ENCODE measurements around the gene CPOX. TPM values are rescaled to one million over a fixed set of nuclear protein-coding genes. Genes with fewer than 3 reads are reported as not detected.

The CPOX gene
- total RNA-seq, 1 donor from 2014 or later, result 19.3 TPM

DNA sequence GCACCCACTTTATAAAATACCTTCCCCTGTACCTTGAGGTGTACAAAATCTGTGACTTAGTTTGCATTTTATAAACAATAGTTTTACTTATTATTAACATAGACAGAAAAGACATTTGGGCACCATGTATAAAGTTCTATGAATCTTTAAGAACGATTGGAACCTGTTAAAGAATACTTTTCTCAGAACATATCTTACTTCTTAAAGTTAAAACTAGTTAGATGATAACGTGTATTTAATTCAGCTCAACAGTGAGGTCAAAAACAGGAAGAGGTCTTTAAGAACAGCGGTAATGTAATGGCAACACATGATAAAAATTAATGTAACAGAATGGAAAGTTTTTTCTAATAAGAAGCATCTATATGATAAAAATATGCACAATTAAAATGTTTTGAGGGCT, 25.0 kb downstream of the CPOX start:
- Mint-ChIP-seq H3K36me3 (ENCODE audit: unreplicated experiment) (no peaks in the 10 kb centered on the region), H3K27ac (ENCODE audit: unreplicated experiment) (no peak overlapping the region), H3K4me1 (ENCODE audit: unreplicated experiment) (peaks cover 3% of the 10 kb centered on the region), H3K9me3 (ENCODE audit: unreplicated experiment) (no peaks in the 10 kb centered on the region), H3K4me3 (ENCODE audit: unreplicated experiment) (no peak overlapping the region), H3K27me3 (ENCODE audit: unreplicated experiment) (peaks cover 31% of the 10 kb centered on the region)
- TF ChIP-seq, protein P1, sequence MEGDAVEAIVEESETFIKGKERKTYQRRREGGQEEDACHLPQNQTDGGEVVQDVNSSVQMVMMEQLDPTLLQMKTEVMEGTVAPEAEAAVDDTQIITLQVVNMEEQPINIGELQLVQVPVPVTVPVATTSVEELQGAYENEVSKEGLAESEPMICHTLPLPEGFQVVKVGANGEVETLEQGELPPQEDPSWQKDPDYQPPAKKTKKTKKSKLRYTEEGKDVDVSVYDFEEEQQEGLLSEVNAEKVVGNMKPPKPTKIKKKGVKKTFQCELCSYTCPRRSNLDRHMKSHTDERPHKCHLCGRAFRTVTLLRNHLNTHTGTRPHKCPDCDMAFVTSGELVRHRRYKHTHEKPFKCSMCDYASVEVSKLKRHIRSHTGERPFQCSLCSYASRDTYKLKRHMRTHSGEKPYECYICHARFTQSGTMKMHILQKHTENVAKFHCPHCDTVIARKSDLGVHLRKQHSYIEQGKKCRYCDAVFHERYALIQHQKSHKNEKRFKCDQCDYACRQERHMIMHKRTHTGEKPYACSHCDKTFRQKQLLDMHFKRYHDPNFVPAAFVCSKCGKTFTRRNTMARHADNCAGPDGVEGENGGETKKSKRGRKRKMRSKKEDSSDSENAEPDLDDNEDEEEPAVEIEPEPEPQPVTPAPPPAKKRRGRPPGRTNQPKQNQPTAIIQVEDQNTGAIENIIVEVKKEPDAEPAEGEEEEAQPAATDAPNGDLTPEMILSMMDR (IDR thresholded peaks at IDR 0.05), result no peak
- no peak for DNase-seq (ENCODE audit: extremely low spot score, unreplicated experiment)

DNA sequence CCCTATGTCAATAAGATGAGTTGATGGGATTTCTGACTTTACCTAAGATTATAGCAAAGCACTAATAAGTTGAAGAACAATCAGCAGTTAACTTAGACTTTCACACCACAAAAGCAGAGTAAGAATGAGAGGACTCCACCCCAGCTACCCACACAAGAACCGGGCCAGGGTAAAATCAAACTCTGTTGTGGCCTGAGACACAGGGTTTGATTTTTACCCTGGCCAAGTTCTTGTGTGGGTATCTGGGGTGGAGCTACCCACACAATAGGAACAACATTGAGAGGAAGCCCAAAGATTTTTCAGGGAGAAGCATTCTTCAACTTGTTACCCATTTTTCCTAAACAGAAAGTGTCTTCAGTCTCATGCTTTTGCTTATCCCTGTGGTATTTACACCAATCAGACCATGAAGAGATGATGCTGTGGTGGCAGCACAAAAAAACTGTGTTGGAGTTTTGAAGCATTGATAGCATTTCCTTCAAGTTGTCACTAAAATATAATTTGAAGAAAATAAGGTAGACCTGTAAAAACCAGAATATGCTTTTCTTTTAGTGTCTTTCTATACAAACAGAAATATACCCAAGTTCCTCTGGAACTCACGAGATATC, 25.6 kb downstream of the CPOX start:
- Mint-ChIP-seq H3K4me3 (ENCODE audit: unreplicated experiment) (no peak overlapping the region), H3K27ac (ENCODE audit: unreplicated experiment) (no peak overlapping the region), H3K27me3 (ENCODE audit: unreplicated experiment) (peaks cover 37% of the 10 kb centered on the region), H3K4me1 (ENCODE audit: unreplicated experiment) (no peaks in the 10 kb centered on the region), H3K36me3 (ENCODE audit: unreplicated experiment) (no peaks in the 10 kb centered on the region), H3K9me3 (ENCODE audit: unreplicated experiment) (no peaks in the 10 kb centered on the region)
- no peak for DNase-seq (ENCODE audit: extremely low spot score, unreplicated experiment)
- TF ChIP-seq, protein P1 (IDR thresholded peaks at IDR 0.05), result no peak

DNA sequence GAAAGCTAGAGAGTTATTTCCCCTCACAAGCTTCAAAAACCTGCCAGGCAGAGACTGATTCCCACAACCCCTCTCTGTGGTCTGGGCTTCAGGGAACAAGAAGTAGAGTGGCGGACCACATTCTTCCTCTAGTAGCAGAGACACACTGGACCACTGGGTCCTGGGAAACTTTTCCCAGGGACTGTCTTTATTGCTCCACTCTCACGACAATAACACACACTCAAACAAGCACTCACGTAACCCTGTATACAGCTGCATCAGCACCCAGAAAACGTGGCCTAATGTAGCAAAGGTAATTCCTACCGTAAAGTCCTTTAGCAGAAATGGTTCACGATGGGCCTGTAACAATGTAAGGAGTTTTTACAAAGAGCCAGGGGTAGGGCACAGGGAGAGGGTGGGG, 27.6 kb downstream of the CPOX start:
- TF ChIP-seq, protein P1 (IDR thresholded peaks at IDR 0.05), result no peak
- no peaks in the 10 kb centered on the region for H3K4me1 Mint-ChIP-seq (ENCODE audit: unreplicated experiment)
- no peak for DNase-seq (ENCODE audit: extremely low spot score, unreplicated experiment)
- H3K36me3 Mint-ChIP-seq (ENCODE audit: unreplicated experiment), result no peaks in the 10 kb centered on the region
- no peaks in the 10 kb centered on the region for H3K9me3 Mint-ChIP-seq (ENCODE audit: unreplicated experiment)
- H3K27ac Mint-ChIP-seq (ENCODE audit: unreplicated experiment), result no peak overlapping the region
- H3K27me3 Mint-ChIP-seq (ENCODE audit: unreplicated experiment), result peaks cover 48% of the 10 kb centered on the region
- H3K4me3 Mint-ChIP-seq (ENCODE audit: unreplicated experiment), result no peak overlapping the region

DNA sequence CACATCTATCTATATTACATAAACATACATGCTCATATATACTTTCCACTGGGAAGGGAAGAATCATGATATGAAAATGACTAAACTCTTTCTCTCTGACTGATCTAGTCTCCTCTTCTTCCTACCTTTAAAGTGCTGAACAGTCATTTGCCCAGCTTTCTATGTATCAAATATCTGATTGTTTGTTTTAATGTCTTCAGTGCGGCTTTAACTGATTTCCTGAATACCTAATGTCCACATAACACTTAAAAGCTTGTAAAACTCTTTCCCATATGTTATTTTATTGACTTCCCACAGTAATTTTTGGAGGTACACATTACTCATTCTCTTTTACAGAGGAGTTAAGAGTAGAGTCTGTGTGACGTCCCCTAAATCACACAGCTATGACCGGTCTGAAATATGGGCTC, 28.2 kb downstream of the CPOX start:
- no peaks in the 10 kb centered on the region for H3K9me3 Mint-ChIP-seq (ENCODE audit: unreplicated experiment)
- TF ChIP-seq, protein P1 (IDR thresholded peaks at IDR 0.05), result no peak
- no peak overlapping the region for H3K27ac Mint-ChIP-seq (ENCODE audit: unreplicated experiment)
- no peak for DNase-seq (ENCODE audit: extremely low spot score, unreplicated experiment)
- peaks cover 54% of the 10 kb centered on the region for H3K27me3 Mint-ChIP-seq (ENCODE audit: unreplicated experiment)
- no peaks in the 10 kb centered on the region for H3K4me1 Mint-ChIP-seq (ENCODE audit: unreplicated experiment)
- H3K36me3 Mint-ChIP-seq (ENCODE audit: unreplicated experiment), result no peaks in the 10 kb centered on the region
- H3K4me3 Mint-ChIP-seq (ENCODE audit: unreplicated experiment), result no peak overlapping the region

DNA sequence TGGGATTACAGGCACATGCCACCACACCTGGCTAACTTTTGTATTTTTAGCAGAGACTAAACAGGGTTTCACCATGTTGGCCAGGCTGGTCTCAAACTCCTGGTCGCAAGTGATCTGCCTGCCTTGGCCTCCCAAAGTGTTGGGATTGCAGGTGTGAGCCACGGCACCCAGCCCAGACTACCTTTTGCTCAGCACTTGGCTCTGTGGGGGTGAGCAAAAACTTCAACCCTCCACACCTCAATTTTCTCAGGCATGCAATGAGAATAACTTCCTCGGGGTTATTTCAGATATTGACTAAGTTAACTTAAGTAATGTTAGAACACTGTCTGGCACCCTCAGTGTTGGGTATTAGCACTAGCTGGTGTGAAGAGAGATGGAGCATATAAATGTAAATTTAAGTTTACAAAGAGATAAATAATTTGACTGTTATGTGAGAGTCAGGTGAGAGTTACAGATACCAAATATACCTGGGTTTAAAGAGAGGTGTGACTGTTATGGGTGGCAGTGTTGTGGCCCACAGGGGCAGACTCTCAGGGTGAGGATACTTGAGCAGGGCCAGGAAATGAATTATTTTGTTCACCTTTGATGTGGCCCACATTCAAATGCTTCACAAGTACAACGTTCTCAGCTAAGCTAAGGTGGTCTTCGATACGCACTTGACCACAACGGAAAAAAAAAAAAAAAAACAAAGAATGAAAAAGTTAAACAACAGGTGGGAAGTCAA, 29.0 kb downstream of the CPOX start:
- no peak for DNase-seq (ENCODE audit: extremely low spot score, unreplicated experiment)
- Mint-ChIP-seq H3K27ac (ENCODE audit: unreplicated experiment) (no peak overlapping the region), H3K4me1 (ENCODE audit: unreplicated experiment) (no peaks in the 10 kb centered on the region), H3K27me3 (ENCODE audit: unreplicated experiment) (peaks cover 59% of the 10 kb centered on the region), H3K9me3 (ENCODE audit: unreplicated experiment) (no peaks in the 10 kb centered on the region), H3K4me3 (ENCODE audit: unreplicated experiment) (no peak overlapping the region), H3K36me3 (ENCODE audit: unreplicated experiment) (no peaks in the 10 kb centered on the region)
- TF ChIP-seq, protein P1 (IDR thresholded peaks at IDR 0.05), result no peak
